ENCODE data around the gene PSMD2.

The PSMD2 gene

DNA sequence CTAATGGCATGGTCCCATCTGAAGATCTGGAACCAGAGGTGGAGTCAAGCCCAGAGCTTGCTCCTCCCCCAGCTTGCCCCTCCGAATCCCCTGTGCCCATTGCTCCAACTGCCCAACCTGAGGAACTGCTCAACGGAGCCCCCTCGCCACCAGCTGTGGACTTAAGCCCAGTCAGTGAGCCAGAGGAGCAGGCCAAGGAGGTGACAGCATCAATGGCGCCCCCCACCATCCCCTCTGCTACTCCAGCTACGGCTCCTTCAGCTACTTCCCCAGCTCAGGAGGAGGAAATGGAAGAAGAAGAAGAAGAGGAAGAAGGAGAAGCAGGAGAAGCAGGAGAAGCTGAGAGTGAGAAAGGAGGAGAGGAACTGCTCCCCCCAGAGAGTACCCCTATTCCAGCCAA is 22.6 kb downstream of the PSMD2 start:
- TF ChIP-seq CTCF (IDR thresholded peaks at IDR 0.05) = no peak
- H3K27me3 ChIP-seq = no peaks in the 10 kb centered on the region
- H3K36me3 ChIP-seq = peaks cover 64 to 86% (median 72%) of the 10 kb centered on the region in 3 donors
- H3K27ac ChIP-seq = peak overlapping the region in 1 of 2 donors; percentile 97
- H3K4me1 ChIP-seq = peaks cover 9 to 57% (median 41%) of the 10 kb centered on the region in 4 donors
- no peaks in the 10 kb centered on the region for H3K9me3 ChIP-seq
- DNase-seq = no peak
- intact Hi-C loops (cut with DNase I; ENCODE audit: low total_unique reads) = no loop called here
- no peak overlapping the region for H3K4me3 ChIP-seq

- no peak overlapping the region for H3K4me3 ChIP-seq
- no peak for TF ChIP-seq CTCF (IDR thresholded peaks at IDR 0.05)
- intact Hi-C loops (cut with DNase I; ENCODE audit: low total_unique reads) = no loop called here
- H3K27me3 ChIP-seq = no peaks in the 10 kb centered on the region
- H3K36me3 ChIP-seq = peaks cover 76 to 86% (median 76%) of the 10 kb centered on the region in 3 donors
- H3K9me3 ChIP-seq = no peaks in the 10 kb centered on the region
- H3K4me1 ChIP-seq = peaks cover 9 to 44% (median 28%) of the 10 kb centered on the region in 4 donors
- peak overlapping the region; percentile 46 to 97 for H3K27ac ChIP-seq
- peak; percentile 85 for DNase-seq
Measured at GRCh38 chr3:184322731-184323487, 23.9 kb downstream of the PSMD2 start.

GRCh38 chr3:184323696-184324095 is 24.7 kb downstream of the PSMD2 start:
- H3K27me3 ChIP-seq = no peaks in the 10 kb centered on the region
- peak in 1 of 2 donors; percentile 60 for DNase-seq
- peaks cover 9 to 36% (median 22%) of the 10 kb centered on the region in 4 donors for H3K4me1 ChIP-seq
- no peak overlapping the region for H3K4me3 ChIP-seq
- H3K36me3 ChIP-seq = peaks cover 84 to 86% (median 84%) of the 10 kb centered on the region in 3 donors
- H3K9me3 ChIP-seq = no peaks in the 10 kb centered on the region
- intact Hi-C loops (cut with DNase I; ENCODE audit: low total_unique reads) = no loop called here
- no peak for TF ChIP-seq CTCF (IDR thresholded peaks at IDR 0.05)
- H3K27ac ChIP-seq = peak overlapping the region; percentile 46 to 97

DNA sequence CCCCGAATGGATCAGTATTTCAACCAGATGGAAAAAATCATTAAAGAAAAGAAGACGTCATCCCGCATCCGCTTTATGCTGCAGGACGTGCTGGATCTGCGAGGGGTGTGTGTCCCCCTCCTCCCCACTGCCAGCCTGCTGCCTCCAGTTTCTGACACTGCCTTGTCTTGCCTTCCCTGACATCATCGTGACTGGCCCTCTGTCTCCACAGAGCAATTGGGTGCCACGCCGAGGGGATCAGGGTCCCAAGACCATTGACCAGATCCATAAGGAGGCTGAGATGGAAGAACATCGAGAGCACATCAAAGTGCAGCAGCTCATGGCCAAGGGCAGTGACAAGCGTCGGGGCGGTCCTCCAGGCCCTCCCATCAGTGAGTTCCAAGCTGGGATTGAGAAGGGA is 26.2 kb downstream of the PSMD2 start:
- intact Hi-C loops (cut with DNase I; ENCODE audit: low total_unique reads) = no loop called here
- Histone ChIP-seq H3K27ac (no peak overlapping the region), H3K4me3 (no peak overlapping the region), H3K9me3 (no peaks in the 10 kb centered on the region), H3K4me1 (peaks cover 4 to 22% (median 8%) of the 10 kb centered on the region in 4 donors), H3K36me3 (peaks cover 100% of the 10 kb centered on the region in 3 donors), H3K27me3 (no peaks in the 10 kb centered on the region)
- DNase-seq = no peak
- TF ChIP-seq CTCF (IDR thresholded peaks at IDR 0.05) = no peak

DNA sequence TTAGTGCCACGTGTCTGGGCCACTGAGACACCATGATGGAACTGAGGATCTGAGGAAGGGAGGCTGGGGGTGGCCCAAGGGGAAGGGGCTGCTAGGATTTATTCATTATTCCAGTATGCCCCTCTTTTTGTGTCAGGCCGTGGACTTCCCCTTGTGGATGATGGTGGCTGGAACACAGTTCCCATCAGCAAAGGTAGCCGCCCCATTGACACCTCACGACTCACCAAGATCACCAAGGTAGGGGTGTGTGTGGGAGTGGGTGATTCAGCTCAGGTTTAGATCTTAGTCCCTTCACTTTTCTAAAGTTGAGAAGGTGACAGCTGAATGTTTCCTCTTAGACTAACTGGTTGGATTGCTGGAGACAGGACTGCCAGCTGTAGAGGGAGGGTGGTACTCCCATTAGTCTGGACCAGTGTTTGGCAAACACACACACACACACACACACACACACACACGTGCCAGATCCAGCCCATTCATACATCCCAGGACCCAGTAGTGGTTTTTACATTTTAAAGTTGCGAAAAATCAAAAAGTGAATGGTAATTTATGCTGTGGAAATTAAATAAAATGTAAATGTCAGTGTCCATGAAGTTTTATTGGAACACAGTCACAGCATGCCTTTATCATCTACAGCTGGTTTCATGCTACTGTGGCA is 26.8 kb downstream of the PSMD2 start:
- Histone ChIP-seq H3K27ac (no peak overlapping the region), H3K4me3 (no peak overlapping the region), H3K4me1 (peaks cover 0 to 16% (median 2%) of the 10 kb centered on the region in 4 donors), H3K36me3 (peaks cover 99 to 100% (median 100%) of the 10 kb centered on the region in 3 donors), H3K27me3 (no peaks in the 10 kb centered on the region), H3K9me3 (no peaks in the 10 kb centered on the region)
- TF ChIP-seq CTCF (IDR thresholded peaks at IDR 0.05) = no peak
- no peak for DNase-seq
- intact Hi-C loops (cut with DNase I; ENCODE audit: low total_unique reads) = no loop called here

All from tibial artery (tissue), 4 donors.